ENCODE results near the gene TECTB.
"Not testable (repeated sequence)": the region's sequence is repeated elsewhere in the genome, so short reads cannot be mapped to it uniquely, and the experiment has no call there.

The TECTB gene

DNA sequence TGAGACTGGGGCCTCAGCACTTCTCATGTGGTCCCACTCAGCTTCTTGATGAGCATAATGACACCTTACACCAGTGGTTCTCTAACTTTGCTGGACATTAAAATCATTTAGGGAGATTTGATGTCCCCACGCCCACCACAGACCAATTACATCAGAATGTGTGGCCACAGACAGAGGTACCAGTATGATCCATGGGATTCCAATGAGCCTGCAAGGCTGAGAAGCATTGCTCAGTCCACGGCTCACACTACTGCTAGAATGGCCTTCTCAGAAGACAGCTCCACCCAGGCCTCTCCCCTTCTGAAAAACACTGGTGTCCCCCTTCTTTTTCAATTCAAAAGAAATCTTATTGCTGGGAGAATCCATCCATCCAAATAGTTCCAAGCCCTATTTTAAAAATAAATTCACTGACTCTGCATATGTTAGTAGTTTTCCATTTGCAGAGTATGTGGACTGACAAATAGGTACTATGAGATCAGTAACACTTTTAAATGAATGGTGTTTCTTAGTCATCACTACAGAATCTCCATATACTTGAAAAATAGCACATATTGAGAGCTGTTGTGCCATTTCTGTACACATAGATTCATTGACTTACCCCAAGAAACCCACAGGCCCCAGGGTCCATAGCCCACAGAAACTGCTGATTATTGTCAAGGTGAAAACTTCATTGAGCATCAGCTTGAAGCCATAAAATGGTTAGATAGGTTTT is 34.5 kb upstream of the TECTB start:
- H3K36me3 ChIP-seq (ENCODE audit: insufficient read depth, low read length): no peaks in the 10 kb centered on the region
- 85% methylated on average over 2 of the region's 2 CpGs for WGBS
- H3K4me1 ChIP-seq (ENCODE audit: insufficient read depth, low read length): no peaks in the 10 kb centered on the region
- H3K4me3 ChIP-seq (ENCODE audit: low read length): no peak overlapping the region
- H3K9ac ChIP-seq (ENCODE audit: low read depth, low read length): no peak overlapping the region
- H3K9me3 ChIP-seq (ENCODE audit: insufficient read depth, low read depth, low read length): peaks cover 10% of the 10 kb centered on the region
- no peak overlapping the region for H3K27ac ChIP-seq (ENCODE audit: low read depth, low read length)
- no peaks in the 10 kb centered on the region for H3K27me3 ChIP-seq (ENCODE audit: insufficient read depth, low read length)

DNA sequence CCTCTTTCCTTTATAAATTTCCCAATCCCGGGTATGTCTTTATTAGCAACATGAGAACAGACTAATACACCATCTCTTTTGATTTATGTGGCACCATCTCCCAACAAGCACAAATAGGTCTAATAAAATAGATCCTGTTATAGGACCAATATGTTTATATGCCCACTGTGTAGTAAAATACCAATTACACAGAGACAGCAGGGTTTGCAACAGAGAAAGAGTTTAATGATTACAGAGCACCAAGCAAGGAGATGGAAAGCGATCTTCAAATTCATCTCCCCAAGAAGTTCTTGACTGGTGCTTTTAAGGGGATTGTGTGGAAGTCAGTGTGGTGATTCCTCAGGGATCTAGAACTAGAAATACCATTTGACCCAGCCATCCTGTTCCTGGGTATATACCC is 33.5 kb upstream of the TECTB start:
- no peaks in the 10 kb centered on the region for H3K4me1 ChIP-seq (ENCODE audit: insufficient read depth, low read length)
- no peak overlapping the region for H3K9ac ChIP-seq (ENCODE audit: low read depth, low read length)
- no peaks in the 10 kb centered on the region for H3K27me3 ChIP-seq (ENCODE audit: insufficient read depth, low read length)
- H3K36me3 ChIP-seq (ENCODE audit: insufficient read depth, low read length): no peaks in the 10 kb centered on the region
- no peak overlapping the region for H3K4me3 ChIP-seq (ENCODE audit: low read length)
- peaks cover 10% of the 10 kb centered on the region for H3K9me3 ChIP-seq (ENCODE audit: insufficient read depth, low read depth, low read length)
- 92% methylated on average over 2 of the region's 2 CpGs for WGBS
- H3K27ac ChIP-seq (ENCODE audit: low read depth, low read length): no peak overlapping the region

DNA sequence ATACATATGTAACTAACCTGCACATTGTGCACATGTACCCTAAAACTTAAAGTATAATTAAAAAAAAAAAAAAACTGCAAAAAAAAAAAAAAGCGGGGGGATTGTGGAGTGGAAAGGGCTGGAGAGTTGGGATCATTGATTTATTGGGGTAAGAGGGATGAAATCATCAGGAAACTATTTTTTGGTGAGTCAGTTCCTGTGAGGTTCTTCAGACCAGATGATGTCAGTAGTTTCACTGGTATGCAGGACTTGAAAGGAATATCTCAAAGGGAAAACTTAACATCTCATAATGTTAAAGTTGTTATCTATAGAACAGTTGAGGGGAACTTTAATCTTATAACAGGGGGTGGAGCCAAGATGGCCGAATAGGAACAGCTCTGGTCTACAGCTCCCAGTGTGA is 32.6 kb upstream of the TECTB start:
- Histone ChIP-seq H3K4me3 (ENCODE audit: low read length) (no peak overlapping the region), H3K36me3 (ENCODE audit: insufficient read depth, low read length) (no peaks in the 10 kb centered on the region), H3K27me3 (ENCODE audit: insufficient read depth, low read length) (no peaks in the 10 kb centered on the region), H3K9me3 (ENCODE audit: insufficient read depth, low read depth, low read length) (peaks cover 10% of the 10 kb centered on the region), H3K9ac (ENCODE audit: low read depth, low read length) (no peak overlapping the region), H3K27ac (ENCODE audit: low read depth, low read length) (no peak overlapping the region), H3K4me1 (ENCODE audit: insufficient read depth, low read length) (no peaks in the 10 kb centered on the region)
- 76% methylated on average over 2 of the region's 2 CpGs for WGBS

DNA sequence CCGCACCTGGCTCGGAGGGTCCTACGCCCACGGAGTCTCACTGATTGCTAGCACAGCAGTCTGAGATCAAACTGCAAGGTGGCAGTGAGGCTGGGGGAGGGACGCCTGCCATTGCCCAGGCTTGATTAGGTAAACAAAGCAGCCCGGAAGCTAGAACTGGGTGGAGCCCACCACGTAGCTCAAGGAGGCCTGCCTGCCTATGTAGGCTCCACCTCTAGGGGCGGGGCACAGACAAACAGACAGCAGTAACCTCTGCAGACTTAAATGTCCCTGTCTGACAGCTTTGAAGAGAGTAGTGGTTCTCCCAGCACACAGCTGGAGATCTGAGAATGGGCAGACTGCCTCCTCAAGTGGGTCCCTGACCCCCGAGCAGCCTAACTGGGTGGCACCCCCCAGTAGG is 32.0 kb upstream of the TECTB start:
- H3K36me3 ChIP-seq (ENCODE audit: insufficient read depth, low read length); H3K27ac ChIP-seq (ENCODE audit: low read depth, low read length); H3K9ac ChIP-seq (ENCODE audit: low read depth, low read length); H3K9me3 ChIP-seq (ENCODE audit: insufficient read depth, low read depth, low read length); H3K27me3 ChIP-seq (ENCODE audit: insufficient read depth, low read length); H3K4me3 ChIP-seq (ENCODE audit: low read length); H3K4me1 ChIP-seq (ENCODE audit: insufficient read depth, low read length): not testable (repeated sequence)
- WGBS: 88% methylated on average over 9 of the region's 9 CpGs

DNA sequence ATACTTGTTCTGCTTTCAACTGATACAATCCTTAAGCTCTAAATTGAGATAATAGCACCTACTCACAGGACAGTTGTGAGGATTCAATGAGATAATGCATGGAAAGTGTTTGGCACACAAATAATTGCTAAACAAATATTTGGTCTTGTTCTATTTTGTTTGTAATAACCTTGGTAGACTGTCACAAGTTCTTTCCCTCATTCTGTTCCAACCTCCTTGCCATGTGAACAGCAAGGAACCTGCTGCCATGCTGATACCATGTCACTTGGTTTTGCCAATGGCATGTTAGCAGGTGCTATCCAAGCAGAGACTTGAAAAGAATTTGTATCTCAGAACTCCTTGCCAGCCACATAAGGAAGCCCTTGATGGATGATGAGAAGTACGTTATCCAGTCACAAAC is 24.8 kb upstream of the TECTB start:
- no peak overlapping the region for H3K4me3 ChIP-seq (ENCODE audit: low read length)
- 82% methylated on average over 1 of the region's 1 CpG for WGBS

DNA sequence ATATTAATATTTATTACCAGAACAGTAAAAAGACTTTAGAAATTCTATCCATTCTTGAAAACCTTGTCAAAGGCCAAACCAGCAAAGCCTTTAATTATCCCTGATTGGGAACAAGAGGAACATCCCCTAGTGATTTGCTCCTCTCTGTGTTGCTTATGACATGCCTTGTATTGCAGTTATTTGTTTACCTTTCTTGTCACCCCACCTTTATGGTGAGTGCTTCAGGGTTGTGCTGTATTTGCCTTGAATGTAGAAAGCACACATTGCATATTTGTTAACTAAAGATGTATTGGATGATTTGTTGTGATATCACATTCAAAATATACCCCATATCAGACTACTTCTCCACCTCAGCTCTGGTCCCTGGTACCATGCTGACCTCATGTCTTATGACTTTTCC is 23.5 kb upstream of the TECTB start:
- no peak overlapping the region for H3K4me3 ChIP-seq (ENCODE audit: low read length)
- no peaks in the 10 kb centered on the region for H3K9me3 ChIP-seq (ENCODE audit: insufficient read depth, low read depth, low read length)
- no peaks in the 10 kb centered on the region for H3K27me3 ChIP-seq (ENCODE audit: insufficient read depth, low read length)
- H3K27ac ChIP-seq (ENCODE audit: low read depth, low read length): no peak overlapping the region
- no peaks in the 10 kb centered on the region for H3K36me3 ChIP-seq (ENCODE audit: insufficient read depth, low read length)
- H3K9ac ChIP-seq (ENCODE audit: low read depth, low read length): no peak overlapping the region
- no peaks in the 10 kb centered on the region for H3K4me1 ChIP-seq (ENCODE audit: insufficient read depth, low read length)

More for the DNA sequence above, 24.8 kb upstream of the TECTB start:
- H3K27ac ChIP-seq (ENCODE audit: low read depth, low read length): no peak overlapping the region
- no peaks in the 10 kb centered on the region for H3K9me3 ChIP-seq (ENCODE audit: insufficient read depth, low read depth, low read length)
- no peaks in the 10 kb centered on the region for H3K27me3 ChIP-seq (ENCODE audit: insufficient read depth, low read length)
- H3K9ac ChIP-seq (ENCODE audit: low read depth, low read length): no peak overlapping the region
- no peaks in the 10 kb centered on the region for H3K36me3 ChIP-seq (ENCODE audit: insufficient read depth, low read length)
- no peaks in the 10 kb centered on the region for H3K4me1 ChIP-seq (ENCODE audit: insufficient read depth, low read length)

DNA sequence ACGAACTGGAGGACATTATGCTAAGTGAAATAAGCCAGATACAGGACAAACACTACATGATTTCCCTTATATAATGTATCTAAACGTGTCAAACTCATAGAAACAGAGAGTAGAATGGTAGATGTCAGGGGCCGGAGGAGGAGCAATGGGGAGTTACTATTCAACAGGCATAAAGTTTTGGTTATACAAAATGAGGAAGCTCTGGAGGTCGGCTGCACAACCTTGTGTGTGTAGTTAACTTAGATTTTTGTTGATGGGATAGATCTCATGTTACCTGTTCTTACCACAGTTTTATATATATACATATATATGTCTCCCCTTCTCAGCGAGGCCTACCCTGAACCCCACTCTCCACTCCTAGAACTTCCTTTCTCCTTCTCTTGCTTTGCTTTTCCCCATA is 22.4 kb upstream of the TECTB start:
- Histone ChIP-seq H3K9me3 (ENCODE audit: insufficient read depth, low read depth, low read length) (no peaks in the 10 kb centered on the region), H3K4me3 (ENCODE audit: low read length) (no peak overlapping the region), H3K4me1 (ENCODE audit: insufficient read depth, low read length) (no peaks in the 10 kb centered on the region), H3K36me3 (ENCODE audit: insufficient read depth, low read length) (no peaks in the 10 kb centered on the region), H3K27me3 (ENCODE audit: insufficient read depth, low read length) (no peaks in the 10 kb centered on the region), H3K9ac (ENCODE audit: low read depth, low read length) (no peak overlapping the region), H3K27ac (ENCODE audit: low read depth, low read length) (no peak overlapping the region)
- WGBS: 86% methylated on average over 5 of the region's 5 CpGs

DNA sequence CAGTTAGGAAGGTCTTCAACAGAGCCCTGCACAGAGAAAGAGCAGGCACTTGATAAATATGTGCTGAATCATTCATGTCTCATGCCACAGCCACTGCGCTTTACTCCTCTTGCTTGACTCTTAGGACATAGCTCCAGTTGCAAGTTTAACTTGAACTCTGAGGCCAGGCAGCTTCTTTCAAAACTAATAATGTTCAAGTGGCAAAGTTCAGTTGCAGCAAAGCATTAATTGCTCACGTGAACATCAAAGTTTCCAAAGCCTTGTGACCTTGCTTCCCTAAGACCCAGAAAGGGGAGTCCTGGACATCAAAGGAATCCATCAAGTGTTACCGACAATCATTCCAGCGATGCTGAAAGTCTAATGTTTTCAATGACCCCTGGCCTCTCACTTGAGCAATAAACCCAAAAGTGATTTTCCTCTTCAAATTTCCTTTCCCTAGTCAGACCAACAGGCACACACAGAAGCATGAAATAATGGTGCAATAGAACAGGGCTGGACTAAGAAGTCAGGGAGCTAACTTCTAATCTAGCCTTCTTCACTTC is 21.8 kb upstream of the TECTB start:
- Histone ChIP-seq H3K9me3 (ENCODE audit: insufficient read depth, low read depth, low read length) (no peaks in the 10 kb centered on the region), H3K9ac (ENCODE audit: low read depth, low read length) (no peak overlapping the region), H3K4me3 (ENCODE audit: low read length) (no peak overlapping the region), H3K4me1 (ENCODE audit: insufficient read depth, low read length) (no peaks in the 10 kb centered on the region), H3K27ac (ENCODE audit: low read depth, low read length) (no peak overlapping the region), H3K27me3 (ENCODE audit: insufficient read depth, low read length) (no peaks in the 10 kb centered on the region), H3K36me3 (ENCODE audit: insufficient read depth, low read length) (no peaks in the 10 kb centered on the region)
- 92% methylated on average over 4 of the region's 4 CpGs for WGBS

DNA sequence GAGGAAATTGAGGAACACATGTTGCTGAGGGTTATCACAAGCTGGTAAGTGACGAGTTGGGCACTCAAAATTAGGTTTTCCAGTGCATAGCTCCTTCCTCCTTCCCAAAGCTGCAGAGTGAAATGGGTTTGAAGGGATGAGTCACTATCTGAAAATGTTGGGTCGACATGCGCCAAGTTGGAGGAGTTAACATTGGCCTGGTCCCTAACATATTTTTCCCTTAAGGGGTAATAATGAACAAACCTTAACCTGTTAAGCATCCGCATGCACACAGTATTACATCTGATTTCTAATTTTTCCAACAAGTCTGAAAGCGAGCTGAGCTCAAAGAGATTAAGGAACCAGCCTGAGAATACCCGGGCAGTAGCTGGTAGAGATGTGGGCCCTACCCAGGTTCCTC is 20.7 kb upstream of the TECTB start:
- no peaks in the 10 kb centered on the region for H3K9me3 ChIP-seq (ENCODE audit: insufficient read depth, low read depth, low read length)
- H3K9ac ChIP-seq (ENCODE audit: low read depth, low read length): no peak overlapping the region
- H3K27me3 ChIP-seq (ENCODE audit: insufficient read depth, low read length): no peaks in the 10 kb centered on the region
- WGBS: 76% methylated on average over 6 of the region's 6 CpGs
- H3K27ac ChIP-seq (ENCODE audit: low read depth, low read length): no peak overlapping the region
- no peaks in the 10 kb centered on the region for H3K36me3 ChIP-seq (ENCODE audit: insufficient read depth, low read length)
- no peak overlapping the region for H3K4me3 ChIP-seq (ENCODE audit: low read length)
- H3K4me1 ChIP-seq (ENCODE audit: insufficient read depth, low read length): no peaks in the 10 kb centered on the region

DNA sequence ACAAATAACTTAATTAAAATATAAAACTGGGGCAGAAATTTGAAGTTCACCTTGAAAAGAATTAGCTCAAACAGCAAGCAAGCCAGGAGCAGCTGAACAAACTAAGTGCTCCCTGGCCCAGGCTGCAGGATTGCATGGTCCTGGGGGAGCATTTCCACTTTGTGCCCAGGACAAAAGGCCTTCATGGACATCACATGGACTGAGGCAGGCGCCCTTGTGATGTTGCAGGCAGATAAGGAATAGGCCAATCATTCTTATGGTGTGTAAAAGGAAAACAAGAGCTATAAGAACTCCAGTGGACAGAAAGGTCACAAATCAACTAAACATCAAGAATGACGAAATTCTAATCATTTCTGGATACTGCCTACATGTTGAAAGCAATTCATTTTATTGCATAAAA is 17.5 kb upstream of the TECTB start:
- Histone ChIP-seq H3K27ac (ENCODE audit: low read depth, low read length) (no peak overlapping the region), H3K4me1 (ENCODE audit: insufficient read depth, low read length) (no peaks in the 10 kb centered on the region), H3K36me3 (ENCODE audit: insufficient read depth, low read length) (no peaks in the 10 kb centered on the region), H3K9ac (ENCODE audit: low read depth, low read length) (no peak overlapping the region), H3K27me3 (ENCODE audit: insufficient read depth, low read length) (no peaks in the 10 kb centered on the region), H3K9me3 (ENCODE audit: insufficient read depth, low read depth, low read length) (no peaks in the 10 kb centered on the region), H3K4me3 (ENCODE audit: low read length) (no peak overlapping the region)
- WGBS: 90% methylated on average over 2 of the region's 2 CpGs

DNA sequence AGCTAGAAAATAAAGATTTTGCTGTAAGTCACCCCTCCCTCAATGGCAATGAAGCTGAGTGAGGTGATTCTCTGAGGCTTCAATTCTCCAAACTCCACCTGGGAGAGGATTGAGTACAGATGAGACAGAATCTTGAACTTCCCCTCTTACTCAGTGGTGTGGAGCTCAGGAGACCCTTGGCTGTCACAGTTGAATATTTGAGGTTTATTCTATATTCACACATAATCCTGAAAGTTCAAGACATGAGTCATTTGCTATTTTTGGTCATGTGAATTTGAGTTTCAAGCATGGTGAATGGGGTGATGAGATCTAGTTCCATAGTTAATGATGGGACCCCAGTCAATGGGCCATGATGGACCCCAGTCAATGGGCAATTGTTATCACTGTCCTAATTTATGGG is 13.9 kb upstream of the TECTB start:
- H3K9ac ChIP-seq (ENCODE audit: low read depth, low read length): no peak overlapping the region
- no peaks in the 10 kb centered on the region for H3K4me1 ChIP-seq (ENCODE audit: insufficient read depth, low read length)
- no peaks in the 10 kb centered on the region for H3K27me3 ChIP-seq (ENCODE audit: insufficient read depth, low read length)
- no peak overlapping the region for H3K4me3 ChIP-seq (ENCODE audit: low read length)
- H3K36me3 ChIP-seq (ENCODE audit: insufficient read depth, low read length): no peaks in the 10 kb centered on the region
- H3K27ac ChIP-seq (ENCODE audit: low read depth, low read length): no peak overlapping the region
- H3K9me3 ChIP-seq (ENCODE audit: insufficient read depth, low read depth, low read length): no peaks in the 10 kb centered on the region

DNA sequence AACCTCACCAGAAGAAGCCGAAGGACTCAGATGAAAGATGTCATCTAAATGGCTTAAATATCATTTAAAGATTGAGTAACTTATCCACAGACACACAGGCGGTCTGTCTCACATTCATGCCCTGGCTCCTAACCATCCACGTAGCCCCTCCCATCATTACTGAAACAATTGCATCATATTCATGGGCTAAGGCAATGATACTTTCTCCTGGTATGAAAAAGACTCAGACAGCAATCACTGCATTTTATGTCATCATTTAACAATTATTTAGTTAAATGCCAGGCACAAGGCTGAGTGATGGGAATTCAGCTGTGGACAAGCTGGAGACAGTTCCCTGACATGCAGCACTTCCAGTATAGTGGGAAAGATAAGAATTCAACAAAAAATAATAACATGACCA is 11.2 kb upstream of the TECTB start:
- 85% methylated on average over 2 of the region's 3 CpGs for WGBS
- H3K9ac ChIP-seq (ENCODE audit: low read depth, low read length): no peak overlapping the region

More for the DNA sequence above, 11.2 kb upstream of the TECTB start:
- Histone ChIP-seq H3K27ac (ENCODE audit: low read depth, low read length) (no peak overlapping the region), H3K9me3 (ENCODE audit: insufficient read depth, low read depth, low read length) (no peaks in the 10 kb centered on the region), H3K36me3 (ENCODE audit: insufficient read depth, low read length) (no peaks in the 10 kb centered on the region), H3K4me1 (ENCODE audit: insufficient read depth, low read length) (no peaks in the 10 kb centered on the region), H3K27me3 (ENCODE audit: insufficient read depth, low read length) (no peaks in the 10 kb centered on the region), H3K4me3 (ENCODE audit: low read length) (no peak overlapping the region)

All from HUES64 (cell line).